Activated CD4-positive, alpha-beta T cell treated with anti-CD3 and anti-CD28 coated beads, Interleukin-2, Interleukin-6, amounts not matched to agents 100 ng/mL and 50 ng/mL, durations not matched to agents 16 hours and 8 hours (primary cell): Measurements from ENCODE around the gene SLC25A43.
"Not testable (repeated sequence)": the region's sequence is repeated elsewhere in the genome, so short reads cannot be mapped to it uniquely, and the experiment has no call there.

Experiments used
- DNase-seq: peaks from one replicate; pipeline ENCODE4 v3.0.0-alpha.2; 2020

The SLC25A43 gene

DNA sequence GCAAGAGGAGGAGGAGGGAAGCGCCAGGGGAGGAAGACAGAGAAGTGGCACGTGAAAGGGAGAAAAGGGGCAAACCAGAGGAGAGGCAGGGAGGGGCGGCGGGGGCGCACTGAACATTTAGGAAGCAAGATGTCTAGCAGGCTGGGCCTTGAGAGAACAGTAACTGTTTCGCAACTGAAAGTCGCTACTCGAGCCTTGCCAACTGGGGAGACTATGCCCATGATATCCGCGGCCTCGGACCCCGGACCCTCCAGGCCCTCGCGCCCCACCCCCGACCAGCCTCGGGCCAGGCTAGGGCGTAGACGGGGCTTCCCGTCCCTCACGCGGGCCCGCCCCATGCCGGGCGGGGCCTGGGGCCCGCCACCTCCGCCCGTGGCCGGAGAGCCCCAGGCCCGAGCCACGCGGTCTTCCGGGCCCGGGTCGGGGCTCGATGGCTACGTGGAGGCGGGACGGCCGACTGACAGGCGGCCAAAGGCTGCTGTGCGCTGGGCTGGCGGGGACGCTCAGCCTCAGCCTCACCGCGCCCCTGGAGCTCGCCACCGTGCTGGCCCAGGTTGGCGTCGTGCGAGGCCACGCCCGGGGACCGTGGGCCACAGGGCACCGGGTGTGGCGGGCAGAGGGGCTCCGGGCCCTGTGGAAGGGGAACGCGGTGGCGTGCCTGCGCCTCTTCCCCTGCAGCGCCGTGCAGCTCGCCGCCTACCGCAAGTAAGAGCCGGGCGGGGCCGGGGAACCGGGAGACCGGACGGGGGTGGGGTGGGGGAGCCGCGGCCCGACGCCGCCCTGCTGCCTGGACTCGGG, at the start of gene SLC25A43:
TSS of gene SLC25A43 (plus strand) at position 363 of the 798 bp plus-strand sequence. CDS start at position 431, 68 bp downstream.
- peak; percentile 39 for DNase-seq

- DNase-seq = no peak
Measured at GRCh38 chrX:119359618-119360382, 39.3 kb upstream of the SLC25A43 start.

- not testable (repeated sequence) for DNase-seq
Measured at GRCh38 chrX:119361451-119361850, 37.7 kb upstream of the SLC25A43 start.

DNA sequence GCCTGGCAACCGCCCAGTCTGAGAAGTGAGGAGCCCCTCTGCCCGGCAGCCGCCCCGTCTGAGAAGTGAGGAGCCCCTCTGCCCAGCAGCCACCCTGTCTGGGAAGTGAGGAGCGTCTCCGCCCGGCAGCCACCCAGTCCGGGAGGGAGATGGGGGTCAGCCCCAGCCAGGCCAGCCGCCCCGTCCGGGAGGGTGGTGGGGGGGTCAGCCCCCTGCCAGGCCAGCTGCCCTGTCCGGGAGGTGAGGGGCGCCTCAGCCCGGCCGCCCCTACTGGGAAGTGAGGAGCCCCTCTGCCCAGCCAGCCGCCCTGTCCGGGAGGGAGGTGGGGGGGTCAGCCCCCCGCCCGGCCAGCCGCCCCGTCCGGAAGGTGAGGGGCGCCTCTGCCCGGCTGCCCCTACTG, 37.1 kb upstream of the SLC25A43 start:
- DNase-seq = not testable (repeated sequence)

DNA sequence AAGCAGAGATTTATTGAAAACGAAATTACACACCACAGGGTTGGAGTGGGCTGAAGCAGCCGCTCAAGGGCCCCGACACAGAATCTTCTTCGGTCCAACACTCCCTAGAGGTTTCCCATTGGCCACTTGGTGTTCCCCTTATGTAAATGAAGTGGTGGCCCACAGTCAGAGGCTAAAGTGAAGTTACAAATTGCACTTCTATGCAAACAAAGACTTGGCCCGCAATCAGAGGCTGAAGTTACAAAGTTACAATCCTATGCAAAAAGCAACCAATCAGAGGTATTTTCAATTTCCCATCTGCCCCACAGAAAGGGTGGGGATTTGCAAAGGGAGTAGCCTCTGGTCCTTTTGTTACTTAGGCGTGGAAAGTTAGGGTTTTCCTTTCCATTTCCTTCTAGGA, 35.7 kb upstream of the SLC25A43 start:
- DNase-seq = no peak

- DNase-seq = not testable (repeated sequence)
Measured at GRCh38 chrX:119371861-119372260, 27.3 kb upstream of the SLC25A43 start.

- no peak for DNase-seq
Measured at GRCh38 chrX:119374736-119375135, 24.4 kb upstream of the SLC25A43 start.

DNA sequence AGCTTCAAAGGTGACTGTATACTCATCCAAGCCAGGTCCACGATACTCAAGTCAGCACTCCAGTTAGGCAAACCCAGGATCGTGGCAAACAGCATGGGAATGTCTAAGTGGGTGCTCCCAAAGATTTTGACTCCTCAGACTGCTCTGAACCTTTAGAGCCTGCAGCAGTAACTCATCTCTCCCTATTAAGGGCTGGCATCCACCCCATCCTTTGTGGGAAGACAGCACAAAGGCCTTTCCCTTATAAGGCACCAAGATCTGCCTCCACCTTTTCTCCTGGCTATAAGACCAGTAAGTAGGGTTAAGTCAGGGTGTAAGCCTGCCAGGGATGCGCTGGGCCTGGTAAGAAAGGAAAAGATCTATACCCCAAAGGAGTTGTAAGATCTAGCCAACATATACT, 23.6 kb upstream of the SLC25A43 start:
- no peak for DNase-seq

GRCh38 chrX:119376312-119376711, 22.8 kb upstream of the SLC25A43 start:
- no peak for DNase-seq

GRCh38 chrX:119381349-119381944, 17.7 kb upstream of the SLC25A43 start:
- DNase-seq = no peak

GRCh38 chrX:119382606-119383005, 16.5 kb upstream of the SLC25A43 start:
- no peak for DNase-seq

- DNase-seq = not testable (repeated sequence)
Measured at GRCh38 chrX:119386685-119387084, 12.5 kb upstream of the SLC25A43 start.

DNA sequence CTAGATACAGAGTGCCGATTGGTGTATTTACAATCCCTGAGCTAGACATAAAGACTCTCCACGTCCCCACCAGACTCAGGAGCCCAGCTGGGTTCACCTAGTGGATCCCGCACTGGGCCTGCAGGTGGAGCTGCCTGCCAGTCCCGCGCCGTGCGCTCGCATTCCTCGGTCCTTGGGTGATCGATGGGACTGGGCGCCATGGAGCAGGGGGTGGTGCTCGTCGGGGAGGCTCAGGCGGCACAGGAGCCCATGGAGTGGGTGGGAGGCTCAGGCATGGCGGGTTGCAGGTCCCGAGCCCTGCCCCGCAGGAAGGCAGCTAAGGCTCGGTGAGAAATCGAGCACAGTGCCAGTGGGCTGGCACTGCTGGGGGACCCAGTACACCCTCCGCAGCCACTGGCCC, 11.7 kb upstream of the SLC25A43 start:
- DNase-seq = not testable (repeated sequence)

- DNase-seq = no peak
Measured at GRCh38 chrX:119389214-119389613, 9.9 kb upstream of the SLC25A43 start.

GRCh38 chrX:119389871-119390501, 9.2 kb upstream of the SLC25A43 start:
- no peak for DNase-seq

- no peak for DNase-seq
Measured at GRCh38 chrX:119391279-119391678, 7.9 kb upstream of the SLC25A43 start.

DNA sequence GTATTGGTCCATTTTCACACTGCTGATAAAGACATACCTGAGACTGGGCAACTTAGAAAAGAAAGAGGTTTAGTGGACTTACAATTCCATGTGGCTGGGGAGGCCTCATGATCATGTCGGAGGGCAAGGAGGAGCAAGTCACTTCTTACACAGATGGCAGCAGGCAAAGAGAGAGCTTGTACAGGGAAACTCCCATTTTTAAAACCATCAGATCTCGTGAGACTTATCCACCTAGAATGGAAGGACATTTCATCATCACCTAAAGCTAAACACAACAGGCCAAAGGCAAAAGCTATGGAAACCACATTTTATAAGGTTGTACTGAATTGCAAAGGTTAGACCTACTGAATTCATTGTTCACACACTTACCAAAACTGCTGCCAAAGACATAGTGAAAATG, 6.0 kb upstream of the SLC25A43 start:
- no peak for DNase-seq

GRCh38 chrX:119398587-119398973, 556 bp upstream of the SLC25A43 start:
- no peak for DNase-seq

DNA sequence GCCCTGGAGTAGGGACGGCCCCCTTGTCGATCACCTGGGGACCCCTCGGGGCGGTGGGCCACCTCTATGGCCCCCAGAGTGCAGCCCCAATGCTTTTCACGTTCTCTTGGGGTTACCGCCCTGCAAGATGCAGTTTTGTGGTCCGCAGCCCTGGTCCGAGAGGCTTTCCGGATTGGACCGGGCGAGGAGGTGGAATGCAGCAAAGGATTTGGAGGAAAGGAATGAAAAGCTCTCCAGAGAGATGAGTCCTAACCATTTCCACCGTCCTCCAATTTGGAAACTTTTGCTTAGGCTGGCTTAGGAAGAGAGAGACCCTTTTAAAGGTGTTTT, 601 bp downstream of the SLC25A43 start:
- no peak for DNase-seq

DNA sequence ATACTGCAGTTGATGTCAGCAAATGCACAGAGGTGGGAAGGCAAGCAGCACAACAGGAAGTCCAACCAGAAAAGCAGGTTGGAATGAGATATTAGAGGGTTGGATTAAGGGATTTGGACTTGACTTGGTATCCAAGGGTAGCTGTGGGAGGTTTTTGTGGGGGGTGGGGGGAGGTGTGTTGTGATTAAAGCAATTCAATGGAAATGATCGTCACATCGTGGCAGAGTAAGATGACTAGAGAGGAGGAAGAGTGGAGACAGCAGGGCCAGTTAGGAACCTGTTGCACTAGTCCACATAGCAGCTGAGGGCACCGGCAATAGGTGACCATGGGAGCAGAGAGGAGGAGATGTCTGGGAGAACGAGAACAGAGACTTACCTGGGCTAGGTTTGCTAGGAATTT, 2.4 kb downstream of the SLC25A43 start:
- no peak for DNase-seq

DNA sequence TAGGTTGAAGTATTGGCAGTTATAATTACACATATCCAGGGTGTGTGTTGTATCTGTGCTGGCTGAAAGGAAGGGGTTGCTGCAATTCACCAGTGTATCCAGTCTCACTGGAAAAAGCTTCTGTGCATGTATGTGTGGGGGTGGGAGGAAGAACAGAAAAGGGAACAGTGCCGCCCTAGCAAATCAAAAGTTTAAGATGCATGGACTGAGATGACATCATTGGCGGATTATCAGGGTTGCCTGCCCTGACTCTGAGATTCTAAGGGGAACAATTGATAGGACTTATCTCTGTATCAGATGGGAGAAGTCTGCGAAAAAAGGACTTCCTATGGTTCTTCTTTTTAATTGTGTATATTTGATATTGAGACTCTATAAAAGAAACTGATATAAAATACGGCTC, 3.5 kb downstream of the SLC25A43 start:
- DNase-seq = no peak

DNA sequence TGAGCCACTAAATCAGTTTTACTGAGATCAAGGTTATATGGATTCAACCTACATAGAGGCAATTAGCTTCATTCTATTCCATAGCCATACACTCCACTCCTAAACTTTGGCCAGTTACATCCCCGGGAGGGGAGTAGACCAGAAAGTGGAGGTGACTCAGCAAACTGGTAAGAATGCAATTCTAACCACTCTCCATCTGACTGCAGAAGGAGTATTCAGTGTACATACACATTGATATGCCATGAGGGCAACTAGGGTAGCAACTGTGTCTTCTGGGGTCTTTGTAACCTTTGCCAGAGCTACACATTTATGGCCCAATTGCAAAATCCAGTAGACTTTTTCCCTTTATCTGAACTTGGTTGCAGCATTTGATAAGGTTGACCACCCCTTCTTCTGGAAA, 7.6 kb downstream of the SLC25A43 start:
- no peak for DNase-seq

- DNase-seq = no peak
Measured at GRCh38 chrX:119407681-119408080, 8.5 kb downstream of the SLC25A43 start.
